Epithelial cell of esophagus (primary cell): ENCODE measurements around the gene STS.

Experiments
- DNase-seq: peaks from one replicate; pipeline ENCODE4 v3.0.0; 2010; ENCODE audit warnings: low read depth
- H3K4me3 ChIP-seq: 2 replicates; pipeline ENCODE4 v1.5.1; 2011; ENCODE audit warnings: mild to moderate bottlenecking, low read length, control low read depth
- TF ChIP-seq, protein P1 (sequence below): IDR thresholded peaks from 2 replicates; pipeline ENCODE4 v1.5.1; 2011; ENCODE audit warnings: low read depth, mild to moderate bottlenecking, low read length, control low read depth, inconsistent platforms; ENCODE audit not compliant: insufficient read depth; ENCODE audit errors: missing control alignments

The STS gene

DNA sequence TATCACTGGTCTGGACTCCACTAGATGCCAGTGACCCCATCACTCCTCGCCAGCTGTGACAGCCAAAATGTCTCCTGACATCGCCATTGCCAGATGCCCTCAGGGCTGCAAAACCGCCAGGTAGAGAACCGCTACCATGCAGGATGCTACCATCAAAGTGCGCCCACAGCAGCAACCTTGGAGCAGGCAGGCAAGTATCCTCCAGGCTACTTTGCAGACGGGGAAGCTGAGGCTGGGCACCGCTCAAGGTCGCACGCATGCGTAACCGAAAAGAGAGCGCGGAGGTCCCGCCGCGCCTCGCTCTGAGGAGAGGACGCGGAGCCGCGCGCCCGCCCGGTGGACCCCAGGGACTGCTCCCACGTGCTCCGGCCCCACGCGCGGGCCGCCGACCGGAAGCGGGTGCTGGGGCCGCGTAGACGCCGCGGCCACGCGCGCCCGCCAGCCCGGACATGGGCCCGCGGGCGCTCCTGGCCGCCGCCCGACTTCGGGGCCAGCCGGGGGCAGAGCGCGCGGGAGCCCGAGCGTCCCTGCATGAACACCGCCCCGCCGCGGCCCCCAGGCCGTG, at the start of gene STS:
Gene STS (plus strand): TSS at position 300 of the 565 bp plus-strand sequence. CDS start 105,488 bp downstream, outside the sequence.
- TF ChIP-seq, protein P1, sequence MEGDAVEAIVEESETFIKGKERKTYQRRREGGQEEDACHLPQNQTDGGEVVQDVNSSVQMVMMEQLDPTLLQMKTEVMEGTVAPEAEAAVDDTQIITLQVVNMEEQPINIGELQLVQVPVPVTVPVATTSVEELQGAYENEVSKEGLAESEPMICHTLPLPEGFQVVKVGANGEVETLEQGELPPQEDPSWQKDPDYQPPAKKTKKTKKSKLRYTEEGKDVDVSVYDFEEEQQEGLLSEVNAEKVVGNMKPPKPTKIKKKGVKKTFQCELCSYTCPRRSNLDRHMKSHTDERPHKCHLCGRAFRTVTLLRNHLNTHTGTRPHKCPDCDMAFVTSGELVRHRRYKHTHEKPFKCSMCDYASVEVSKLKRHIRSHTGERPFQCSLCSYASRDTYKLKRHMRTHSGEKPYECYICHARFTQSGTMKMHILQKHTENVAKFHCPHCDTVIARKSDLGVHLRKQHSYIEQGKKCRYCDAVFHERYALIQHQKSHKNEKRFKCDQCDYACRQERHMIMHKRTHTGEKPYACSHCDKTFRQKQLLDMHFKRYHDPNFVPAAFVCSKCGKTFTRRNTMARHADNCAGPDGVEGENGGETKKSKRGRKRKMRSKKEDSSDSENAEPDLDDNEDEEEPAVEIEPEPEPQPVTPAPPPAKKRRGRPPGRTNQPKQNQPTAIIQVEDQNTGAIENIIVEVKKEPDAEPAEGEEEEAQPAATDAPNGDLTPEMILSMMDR: no peak

DNA sequence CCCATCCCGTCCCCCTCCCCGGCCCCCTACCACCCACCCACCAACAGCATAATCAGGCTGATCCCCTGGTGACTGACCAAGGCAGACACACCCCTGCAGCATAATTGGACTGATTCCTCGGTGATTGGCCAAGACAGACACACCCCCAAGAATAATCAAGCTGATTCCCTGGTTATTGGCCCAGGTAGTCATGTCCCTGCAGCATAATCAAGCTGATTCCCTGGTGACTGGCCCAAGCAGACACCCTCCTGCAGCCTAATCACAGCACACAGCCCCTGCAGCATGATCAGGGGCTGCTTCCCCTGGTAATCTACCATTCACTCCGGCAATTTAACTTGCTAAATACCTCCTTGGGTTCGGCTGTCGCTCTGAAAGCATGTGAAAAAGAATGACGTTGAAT, 47.5 kb upstream of the STS start:
- TF ChIP-seq, protein P1: no peak
- DNase-seq: no peak
- H3K4me3 ChIP-seq: no peak overlapping the region

More for the DNA sequence above, at the start of gene STS:
- DNase-seq: peak; percentile 9
- peak within 1 kb of the TSS; percentile 76 for H3K4me3 ChIP-seq

DNA sequence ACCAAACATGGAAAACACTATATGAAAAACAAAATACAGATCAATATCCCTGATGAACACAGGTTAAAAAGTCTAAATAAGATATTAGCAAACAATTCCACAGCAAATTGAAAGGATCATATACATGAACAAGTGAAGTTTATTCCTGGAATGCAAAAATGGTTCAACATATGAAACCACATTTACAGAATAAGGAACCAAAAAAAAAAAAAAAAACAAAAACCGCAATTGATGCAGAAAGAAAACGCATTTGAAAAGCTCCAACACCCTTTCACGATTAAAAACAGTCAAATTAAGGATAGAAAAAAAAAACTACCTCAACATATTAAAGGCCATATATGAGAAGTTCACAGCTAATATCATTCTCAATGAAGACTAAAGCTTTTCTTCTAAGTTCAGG, 45.4 kb upstream of the STS start:
- TF ChIP-seq, protein P1: no peak
- no peak for DNase-seq
- H3K4me3 ChIP-seq: no peak overlapping the region

DNA sequence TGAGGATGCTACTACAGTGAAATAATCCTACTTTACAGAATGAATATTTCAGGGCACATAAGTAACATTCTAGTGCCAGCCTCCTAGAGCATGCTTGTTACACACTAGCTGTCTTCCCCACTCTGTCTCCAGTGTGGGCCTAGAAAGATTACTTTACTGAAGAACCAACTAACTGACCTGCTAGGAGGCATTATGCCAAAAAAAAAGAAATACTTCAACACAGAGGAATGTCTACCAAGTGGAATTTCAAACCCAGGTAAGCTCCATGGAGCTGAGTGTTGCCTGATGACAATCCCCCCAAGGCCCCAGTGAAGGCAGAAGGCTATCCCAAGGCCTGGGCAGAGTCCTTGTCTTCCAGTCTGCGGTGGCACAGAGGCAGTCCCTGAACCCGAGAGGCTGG, 40.9 kb upstream of the STS start:
- TF ChIP-seq, protein P1: no peak
- no peak overlapping the region for H3K4me3 ChIP-seq
- DNase-seq: no peak

GRCh38 chrX:7108030-7108429, 39.5 kb upstream of the STS start:
- TF ChIP-seq, protein P1: no peak
- DNase-seq: no peak
- no peak overlapping the region for H3K4me3 ChIP-seq

DNA sequence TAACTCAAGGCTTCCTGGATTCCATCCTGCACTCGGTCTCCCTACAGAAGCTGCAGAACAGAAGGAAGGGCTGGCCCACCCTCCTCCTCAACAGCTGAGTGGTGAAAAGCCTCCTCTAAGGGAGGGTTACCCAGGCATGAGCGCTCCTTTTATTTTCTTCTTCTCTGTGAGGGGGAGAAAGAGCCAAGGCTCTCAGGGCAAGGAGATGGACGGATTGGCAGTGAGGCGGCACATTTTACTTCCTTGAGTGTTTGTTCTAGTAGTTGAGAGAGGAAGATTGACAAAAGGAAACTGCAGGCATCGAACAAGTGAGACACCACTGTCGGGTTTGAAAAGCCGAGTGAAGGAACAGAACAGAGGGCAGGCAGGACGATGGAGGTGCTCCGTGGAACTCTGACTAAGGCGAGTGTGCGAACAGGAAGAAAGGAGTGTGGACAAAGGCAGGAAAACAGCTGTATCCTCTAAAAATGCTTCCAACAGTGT, 38.4 kb upstream of the STS start:
- TF ChIP-seq, protein P1: no peak
- DNase-seq: no peak
- no peak overlapping the region for H3K4me3 ChIP-seq

DNA sequence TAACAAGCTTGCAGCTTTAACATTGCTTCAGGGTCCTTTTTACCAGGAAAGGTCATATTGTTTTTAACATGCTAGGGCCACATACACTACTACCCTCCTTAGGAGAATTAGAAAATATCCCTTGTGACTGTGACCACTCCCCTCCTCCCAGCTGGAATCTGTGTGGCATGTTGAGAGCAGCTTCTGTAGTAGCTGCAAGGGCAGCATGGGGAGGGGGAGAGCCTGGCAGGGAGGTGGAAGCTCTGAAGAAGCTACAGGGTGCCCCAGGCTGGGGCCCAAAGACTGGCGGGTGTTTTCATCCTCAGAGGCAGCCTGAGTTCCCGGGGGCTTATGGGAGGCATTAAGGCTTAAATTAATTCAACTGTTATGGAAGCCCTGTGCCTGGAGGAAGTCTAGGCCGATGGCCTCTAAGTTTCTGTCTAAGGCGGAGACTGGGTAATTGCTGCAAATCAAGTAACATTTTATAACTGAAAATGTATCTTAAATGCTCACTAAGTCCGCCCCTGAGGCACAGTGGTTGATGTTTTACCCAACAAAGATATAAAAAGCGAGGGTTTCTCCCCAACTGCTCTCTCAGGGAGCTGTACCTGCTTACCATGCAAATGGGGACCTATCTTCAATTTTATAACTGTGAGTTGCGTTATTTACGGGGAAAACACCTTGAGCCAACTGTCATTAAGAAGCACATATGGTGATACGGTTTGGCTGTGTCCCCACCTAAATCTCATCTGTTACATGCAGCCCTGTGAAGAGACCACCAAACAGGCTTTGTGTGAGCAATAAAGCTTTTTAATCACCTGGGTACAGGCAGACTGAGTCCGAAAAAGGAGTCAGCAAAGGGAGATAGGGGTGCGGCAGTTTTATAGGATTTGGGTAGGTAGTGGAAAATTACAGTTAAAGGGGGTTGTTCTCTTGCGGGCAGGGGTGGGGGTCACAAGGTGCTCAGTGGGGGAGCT, 37.4 kb upstream of the STS start:
- TF ChIP-seq, protein P1: no peak
- no peak for DNase-seq
- H3K4me3 ChIP-seq: no peak overlapping the region
